Measurements from ENCODE around the gene WWTR1. TPM values are rescaled to one million over a fixed set of nuclear protein-coding genes. Genes with fewer than 3 reads are reported as not detected.

The WWTR1 gene
- total and polyA plus RNA-seq, 2 of the 4 experiments (the other 2 are of a cell fraction), result 38.9 to 65.3 TPM

DNA sequence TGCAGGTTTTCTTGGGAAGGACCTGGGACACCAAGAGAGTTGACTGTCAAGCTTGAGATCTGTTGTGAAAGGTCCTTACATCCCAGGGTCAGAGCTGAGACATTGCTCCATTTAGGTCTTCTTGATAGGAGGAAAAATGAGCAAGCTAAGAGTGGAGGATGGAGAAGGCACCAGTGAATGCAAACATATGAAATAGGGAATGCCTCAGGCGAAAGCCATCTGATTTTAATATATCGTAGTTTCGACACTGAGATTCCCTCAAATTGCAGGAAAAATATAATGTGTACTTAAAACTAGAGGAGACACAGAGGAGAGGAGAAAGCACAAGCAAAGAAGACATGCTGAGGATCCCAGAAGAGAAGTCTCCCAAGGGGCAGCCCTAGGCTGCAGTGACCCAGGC is 97.8 kb downstream of the WWTR1 start:
- POLR2A ChIA-PET (ENCODE audit: unreplicated experiment), result no interaction called here
- Histone ChIP-seq H2BK20ac (ENCODE audit: low read depth, low read length) (no peak overlapping the region), H3K4ac (ENCODE audit: low read depth, low read length) (no peak overlapping the region), H3K14ac (replicated peaks; ENCODE audit: low read depth, low read length) (no peak overlapping the region), H3K4me2 (ENCODE audit: low read depth, low read length) (no peak overlapping the region), H3K27ac (ENCODE audit: insufficient read depth, low read length) (no peak overlapping the region), H4K8ac (ENCODE audit: low read depth in 2 of 2, low read length in 2 of 2) (no peak overlapping the region), H4K91ac (ENCODE audit: insufficient read depth, low read depth, low read length) (no peak overlapping the region), H2AFZ (replicated peaks; ENCODE audit: low read length, poor library complexity) (no peak overlapping the region), H3K79me1 (ENCODE audit: low read depth in 1 of 2, low read length in 2 of 2) (peaks cover 28 to 74% of the 10 kb centered on the region in 2 experiments), H2BK5ac (ENCODE audit: low read depth, low read length, poor library complexity, severe bottlenecking) (no peak overlapping the region), H3K9ac (ENCODE audit: low read depth, low read length) (no peak overlapping the region), H3K9me1 (ENCODE audit: insufficient read depth, low read length) (peaks cover 6% of the 10 kb centered on the region), H2BK120ac (ENCODE audit: low read depth, low read length) (no peak overlapping the region), H3K36me3 (ENCODE audit: control insufficient read depth, insufficient read depth, low read length) (no peaks in the 10 kb centered on the region; the same call in 1 of the 2 replicates), H3K4me3 (ENCODE audit: insufficient read depth, low read depth, low read length) (no peak overlapping the region), H3K18ac (ENCODE audit: low read depth, low read length) (no peak overlapping the region), H2BK15ac (ENCODE audit: low read depth, low read length) (no peak overlapping the region), H3K56ac (ENCODE audit: extremely low read depth, insufficient read depth, low read length) (no peak overlapping the region), H3K27me3 (ENCODE audit: control insufficient read depth, insufficient read depth, low read length) (no peaks in the 10 kb centered on the region), H2AK5ac (ENCODE audit: low read depth, low read length) (no peak overlapping the region), H3K9me3 (ENCODE audit: control insufficient read depth, insufficient read depth, low read length) (no peaks in the 10 kb centered on the region), H3K23ac (ENCODE audit: low read depth, low read length) (no peak overlapping the region), H3K4me1 (ENCODE audit: control insufficient read depth, insufficient read depth, low read length) (peaks cover 16% of the 10 kb centered on the region), H4K20me1 (ENCODE audit: insufficient read depth, low read length) (peaks cover 21% of the 10 kb centered on the region), H4K5ac (ENCODE audit: low read depth, low read length) (no peak overlapping the region), H2AK9ac (replicated peaks; ENCODE audit: low read depth, low read length, poor library complexity) (no peak overlapping the region)
- 100% methylated on average over 3 of the region's 3 CpGs; no CpG with 5 or more reads in 1 of the 2 experiments for WGBS, 2 experiments (ENCODE audit: extremely low coverage in 2 of 2, insufficient read length in 1 of 2)
- DNase-seq (no peak), ATAC-seq (ENCODE audit: low read depth) (no peak)
- in situ Hi-C loops (cut with MboI; ENCODE audit: low sequenced_read_pairs) (no loop called here), intact Hi-C loops (cut with micrococcal nuclease) (no loop called here), dilution Hi-C loops (cut with HindIII; ENCODE audit: low sequenced_read_pairs, unreplicated experiment) (no loop called here)
- BruUV-seq (replicated peaks), result no TSS peak
- TF ChIP-seq BHLHE40 (IDR thresholded peaks at IDR 0.05; ENCODE audit: low read depth, low read length), result no peak
- TF ChIP-seq CEBPB (IDR thresholded peaks at IDR 0.05; ENCODE audit: low read depth, low read length), result no peak
- no peak for TF ChIP-seq FOS (IDR thresholded peaks at IDR 0.05; ENCODE audit: low read depth, low read length)
- TF ChIP-seq SMC3 (IDR thresholded peaks at IDR 0.05; ENCODE audit: low read depth, low read length), result no peak
- CTCF ChIA-PET, result no interaction called here

All from IMR-90 (cell line).